Activated gamma-delta T cell treated with Interleukin-2 at 50 U/mL for 16 hours (primary cell): ENCODE measurements around the gene ZFP57.

Source experiments
- DNase-seq: peaks from one replicate; pipeline ENCODE4 v3.0.0-alpha.2; 2020

Gene ZFP57

DNA sequence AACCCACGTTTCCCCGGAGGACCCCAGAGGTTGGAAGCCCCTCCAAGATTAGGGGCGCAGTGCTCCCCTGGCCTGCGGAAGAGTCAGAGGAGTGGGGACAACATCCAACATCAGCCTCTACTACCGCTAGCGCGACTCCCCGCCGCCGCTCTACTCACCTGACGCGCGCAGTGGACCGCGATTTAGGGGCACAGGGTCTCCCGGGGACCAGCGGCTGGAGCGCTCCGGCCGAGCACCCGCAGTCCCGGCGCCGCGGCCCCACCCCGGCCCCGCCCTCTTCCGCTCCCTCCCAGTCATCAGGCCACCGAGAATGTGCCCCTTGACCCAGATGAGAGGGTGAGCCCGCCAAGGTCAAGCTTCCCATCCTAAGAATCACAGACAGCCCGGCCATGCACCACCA lies at the start of gene ZFP57:
Gene ZFP57 (minus strand): TSS at position 249 of the 400 bp plus-strand sequence. CDS start 4,149 bp downstream, outside the sequence.
- no peak for DNase-seq

GRCh38 chr6:29730575-29731126 lies 49.7 kb upstream of the ZFP57 start:
- no peak for DNase-seq

GRCh38 chr6:29729774-29730328 lies 48.9 kb upstream of the ZFP57 start:
- no peak for DNase-seq

- DNase-seq: no peak
Measured at GRCh38 chr6:29728875-29729270, 47.9 kb upstream of the ZFP57 start.

DNA sequence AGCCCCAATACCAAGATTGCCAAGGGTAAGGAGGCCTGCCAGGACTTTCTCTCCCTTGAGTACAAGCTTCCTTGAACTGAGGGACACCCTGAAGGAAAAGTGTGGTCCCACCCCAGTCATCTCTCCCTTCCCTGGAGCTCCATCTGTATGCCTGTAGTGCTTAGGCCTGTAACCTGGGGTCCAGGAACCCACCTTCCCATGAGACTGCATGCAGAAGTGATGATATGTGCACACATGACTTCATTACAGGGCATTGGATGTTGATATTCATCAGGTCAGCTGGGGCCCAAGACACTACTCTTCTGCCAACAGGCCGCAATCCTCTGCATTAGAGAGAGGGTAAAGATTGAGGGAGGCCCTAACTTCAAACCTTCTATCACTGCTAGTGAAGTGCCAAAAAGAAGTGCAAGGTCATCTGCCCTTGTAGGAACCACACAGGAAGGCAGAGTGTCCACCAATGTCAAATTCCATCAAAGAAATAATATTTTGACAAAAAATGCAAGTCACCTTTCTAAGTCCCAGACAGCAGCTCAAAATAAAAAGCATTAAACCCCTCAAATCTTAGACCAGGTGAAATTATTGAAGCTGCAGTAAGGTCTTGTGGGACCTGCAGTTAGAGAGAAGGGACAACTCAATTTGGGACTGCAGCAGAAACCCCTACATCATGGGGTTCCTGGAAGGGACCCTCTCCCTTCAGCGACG lies 47.4 kb upstream of the ZFP57 start:
- DNase-seq: no peak

DNA sequence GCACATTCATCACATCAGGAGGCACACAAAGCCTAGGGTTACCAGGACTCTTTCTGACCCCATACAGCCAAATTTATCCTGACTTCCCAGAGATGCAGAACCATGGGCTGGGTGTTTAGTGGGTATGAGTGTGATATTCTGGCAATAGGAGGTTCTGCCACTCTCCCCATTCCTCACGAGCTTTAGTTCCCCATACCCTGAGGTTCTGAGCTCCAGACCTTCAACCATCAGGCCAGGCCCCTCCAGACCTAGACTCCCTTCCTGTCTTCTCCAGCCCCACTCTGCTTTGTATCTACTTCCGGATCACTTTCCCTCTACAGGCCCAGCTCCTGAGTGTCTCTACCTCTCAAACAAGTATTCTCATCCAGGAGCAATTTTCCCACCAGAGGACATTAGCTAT lies 46.7 kb upstream of the ZFP57 start:
- no peak for DNase-seq

GRCh38 chr6:29726571-29727194 lies 45.7 kb upstream of the ZFP57 start:
- no peak for DNase-seq

DNA sequence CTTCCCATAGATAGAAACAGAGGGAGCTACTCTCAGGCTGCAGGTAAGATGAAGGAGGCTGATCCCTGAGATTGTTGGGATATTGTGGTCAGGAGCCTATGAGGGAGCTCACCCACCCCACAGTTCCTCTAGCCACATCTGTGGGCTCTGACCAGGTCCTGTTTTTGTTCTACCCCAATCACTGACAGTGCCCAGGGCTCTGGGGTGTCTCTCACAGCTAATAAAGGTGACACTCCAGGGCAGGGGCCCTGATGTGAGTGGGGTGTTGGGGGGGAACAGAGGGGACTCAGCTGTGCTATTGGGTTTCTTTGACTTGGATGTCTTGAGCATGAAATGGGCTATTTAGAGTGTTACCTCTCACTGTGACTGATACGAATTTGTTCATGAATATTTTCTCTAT lies 45.0 kb upstream of the ZFP57 start:
- DNase-seq: no peak

GRCh38 chr6:29724937-29725869 lies 44.3 kb upstream of the ZFP57 start:
- no peak for DNase-seq

GRCh38 chr6:29723666-29724588 lies 43.0 kb upstream of the ZFP57 start:
- DNase-seq: peak; percentile 70

DNA sequence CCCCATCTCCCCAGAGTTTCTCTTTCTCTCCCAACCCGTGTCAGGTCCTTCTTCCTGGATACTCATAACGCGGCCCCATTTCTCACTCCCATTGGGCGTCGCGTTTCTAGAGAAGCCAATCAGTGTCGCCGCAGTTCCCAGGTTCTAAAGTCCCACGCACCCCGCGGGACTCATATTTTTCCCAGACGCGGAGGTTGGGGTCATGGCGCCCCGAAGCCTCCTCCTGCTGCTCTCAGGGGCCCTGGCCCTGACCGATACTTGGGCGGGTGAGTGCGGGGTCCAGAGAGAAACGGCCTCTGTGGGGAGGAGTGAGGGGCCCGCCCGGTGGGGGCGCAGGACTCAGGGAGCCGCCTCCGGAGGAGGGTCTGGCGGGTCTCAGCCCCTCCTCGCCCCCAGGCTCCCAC lies 42.3 kb upstream of the ZFP57 start, which contains the start of gene HLA-F:
Gene HLA-F (plus strand): TSS at position 173 of the 404 bp plus-strand sequence. CDS start 30 bp downstream, at position 203.
- peak; percentile 78 for DNase-seq

DNA sequence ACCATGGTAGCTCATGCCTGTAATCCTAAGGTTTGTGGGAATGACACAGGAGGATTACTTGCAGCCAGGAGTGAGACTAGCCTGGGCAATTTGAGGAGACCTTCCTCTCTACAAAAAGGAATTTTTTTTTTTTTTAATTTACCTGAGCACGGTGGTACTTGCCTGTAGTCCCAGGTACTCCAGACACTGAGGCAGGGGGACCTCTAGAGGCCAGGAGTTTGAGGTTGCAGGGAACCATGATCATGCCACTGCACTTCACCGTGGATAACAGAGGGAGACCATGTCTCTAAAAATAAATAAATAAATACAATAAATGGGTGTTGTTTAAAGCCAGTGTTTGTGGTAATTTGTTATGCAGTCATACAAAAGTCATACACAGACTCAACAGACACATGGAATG lies 39.9 kb upstream of the ZFP57 start:
- no peak for DNase-seq

GRCh38 chr6:29710281-29710941 lies 29.5 kb upstream of the ZFP57 start:
- no peak for DNase-seq

DNA sequence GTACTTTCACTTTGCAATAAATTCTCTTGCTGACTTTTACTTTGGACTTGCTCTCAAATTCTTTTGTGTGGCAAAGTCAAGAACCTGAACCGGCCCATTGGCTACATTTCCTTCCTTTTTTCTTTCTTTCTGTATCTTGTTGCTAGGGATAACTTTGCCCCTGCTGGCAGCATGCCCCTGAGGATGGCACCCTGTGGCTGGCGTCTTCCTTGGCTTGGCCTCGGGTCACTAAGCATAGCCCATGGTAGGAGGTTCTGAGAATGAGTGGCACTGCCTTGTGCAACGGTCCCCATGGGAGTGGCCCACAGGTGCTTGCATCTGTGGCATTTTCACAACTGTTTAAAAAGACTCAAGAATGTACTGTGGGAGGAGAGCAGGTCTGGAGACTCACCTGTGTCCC lies 28.2 kb upstream of the ZFP57 start:
- no peak for DNase-seq

GRCh38 chr6:29708432-29709179 lies 27.7 kb upstream of the ZFP57 start:
- peak; percentile 71 for DNase-seq

DNA sequence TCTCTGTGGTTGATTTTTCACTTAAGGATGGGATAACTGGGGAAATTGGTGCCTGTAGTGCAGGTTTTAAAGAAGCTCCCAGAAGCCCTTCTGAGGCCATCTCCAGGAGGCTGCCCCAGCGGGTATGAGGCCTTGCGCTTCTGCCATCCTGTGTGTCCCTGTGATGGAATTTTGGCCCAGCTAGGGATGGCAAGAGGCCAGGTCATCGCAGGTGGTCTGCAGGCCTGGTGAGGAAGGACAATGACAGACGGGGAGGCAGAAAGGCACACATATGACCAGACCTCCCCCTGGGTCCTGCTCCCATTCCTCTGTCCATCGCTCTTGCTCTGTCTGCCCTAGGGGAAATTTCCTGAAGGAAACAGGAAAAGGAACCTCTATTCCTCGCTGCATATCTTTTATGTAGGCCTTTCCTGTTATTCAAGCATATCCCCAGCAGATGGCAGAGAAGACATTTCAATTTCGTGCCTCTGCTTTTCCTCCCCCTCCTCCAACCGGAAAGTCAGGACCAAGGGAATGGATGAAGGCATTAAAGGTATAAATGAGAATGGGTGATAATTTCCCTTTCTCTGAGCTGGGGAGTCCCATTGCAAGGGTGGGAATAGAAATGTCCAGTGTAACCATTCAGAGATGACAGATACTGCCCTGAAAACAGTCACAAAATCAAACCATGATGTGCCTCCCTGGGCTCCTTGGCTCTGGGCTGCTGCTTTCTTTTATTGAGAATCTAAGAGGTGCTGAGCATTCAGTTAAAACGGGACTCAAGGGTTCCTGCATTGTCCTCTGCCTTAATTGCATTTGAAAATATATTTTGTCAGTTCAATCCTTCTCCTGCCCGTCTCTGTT lies 24.7 kb upstream of the ZFP57 start:
- DNase-seq: no peak

- peak; percentile 82 for DNase-seq
Measured at GRCh38 chr6:29702519-29703103, 21.7 kb upstream of the ZFP57 start.

DNA sequence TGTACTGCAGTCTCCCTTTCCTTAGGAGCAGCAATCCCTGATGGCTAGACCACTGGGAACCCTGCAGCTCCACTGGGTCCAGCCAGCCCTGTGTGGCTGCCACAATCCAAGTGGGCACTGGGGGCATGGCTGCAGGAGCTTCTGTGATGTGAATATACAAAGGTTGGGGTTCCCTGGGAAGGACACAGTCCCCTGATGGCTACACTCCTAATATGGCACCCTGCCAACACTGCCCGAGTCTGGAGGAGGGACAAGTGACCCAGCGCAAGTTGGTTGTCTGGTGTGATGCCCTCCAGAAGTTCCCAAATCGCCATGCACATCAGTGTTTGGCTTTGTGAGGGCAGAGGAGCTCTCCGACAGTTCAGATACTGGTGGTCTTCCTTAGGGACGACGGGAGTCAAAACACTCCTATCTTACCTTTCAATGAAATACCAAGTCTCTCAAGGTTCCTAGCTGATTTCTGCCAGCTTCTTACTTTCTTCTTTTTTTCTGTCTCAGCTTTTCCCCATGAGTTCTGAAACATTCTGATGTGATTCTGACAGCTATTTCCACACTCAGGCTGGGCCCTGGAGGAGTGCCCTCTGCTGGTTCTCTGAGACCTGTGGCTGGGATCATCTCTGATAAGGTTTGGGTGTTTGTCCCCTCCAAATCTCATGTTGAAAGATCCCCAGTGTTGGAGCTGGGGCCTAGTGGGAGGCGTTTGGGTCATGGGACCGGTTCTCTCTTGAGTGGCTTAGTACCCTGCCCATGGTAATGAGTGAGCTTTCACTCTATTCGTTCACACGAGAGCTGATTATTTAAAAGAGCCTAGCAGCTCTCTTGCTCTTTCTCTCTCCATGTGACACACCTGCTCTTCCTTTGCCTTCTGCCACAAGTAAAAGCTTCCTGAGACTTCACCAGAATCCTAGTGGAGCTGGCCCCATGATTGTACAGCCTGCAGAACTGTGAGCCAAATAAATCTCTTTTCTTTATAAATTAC lies 15.5 kb upstream of the ZFP57 start:
- no peak for DNase-seq
